A549 treated with ZK216348 at 1 μM for 4 hours (cell line): ENCODE data around the gene LRRFIP1. TPM values are rescaled to one million over a fixed set of nuclear protein-coding genes. Genes with fewer than 3 reads are reported as not detected.

ENCODE experiments used
- total RNA-seq: library from RNA; stranded (reverse); fragments of 200-300 nt; extraction: Qiagen RNA extraction; gene quantifications from 5 replicates; pipeline ENCODE4 v1.2.3, GENCODE V29; 2022; ENCODE audit warnings: low read depth

LRRFIP1 gene
- total RNA-seq: 68.9 to 107 TPM (median 96.3 TPM) in 5 replicates

GRCh38 chr2:237627441-237628246, at the start of gene LRRFIP1:
Gene LRRFIP1 (plus strand): TSS chr2:237627587. CDS start chr2:237627645, 58 bp downstream.

DNA sequence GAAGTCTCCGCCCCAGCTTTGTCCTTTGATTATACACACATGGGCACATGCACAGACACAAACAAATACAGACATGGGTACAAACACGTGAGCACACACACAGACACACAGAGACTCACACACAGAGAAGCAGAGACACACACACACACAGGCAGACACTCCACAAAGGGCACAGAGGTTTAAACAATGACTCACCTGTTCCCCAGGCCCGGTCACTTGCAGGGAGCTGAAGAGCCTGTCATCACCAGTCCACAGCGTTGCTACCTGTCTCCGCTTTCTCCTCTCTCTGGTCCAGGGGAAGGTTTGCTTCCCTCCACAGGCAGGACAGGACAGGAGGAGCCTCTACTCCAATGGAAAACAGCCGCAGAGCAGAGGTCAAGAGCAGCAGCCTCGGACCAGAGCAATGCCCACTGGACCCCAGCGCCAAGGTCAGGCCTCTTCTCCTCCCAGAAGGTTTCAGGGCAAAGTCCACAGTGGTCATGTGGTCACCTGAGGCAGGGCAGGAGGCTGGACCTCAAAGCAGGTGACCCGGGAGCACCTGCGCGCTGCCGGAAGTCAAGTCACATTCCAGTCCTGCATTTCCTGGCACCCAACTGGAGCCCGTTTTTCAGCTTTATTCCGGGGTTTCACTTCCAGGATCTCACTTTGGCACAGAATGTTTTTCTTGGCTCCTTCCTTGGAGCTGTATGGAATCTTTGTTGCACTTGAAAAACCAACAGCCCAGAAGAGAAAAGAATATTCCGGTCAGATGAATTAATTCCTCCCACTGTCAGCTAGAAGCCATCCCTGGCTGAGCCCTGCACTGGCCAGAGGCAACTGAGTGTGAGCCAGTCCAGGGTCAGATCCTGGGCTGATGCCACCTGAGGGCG, 36.9 kb upstream of the LRRFIP1 start, which contains the start of gene RAB17:
Gene RAB17 (minus strand): TSS at position 463 of the 869 bp plus-strand sequence. CDS start 4,580 bp downstream, outside the sequence.

GRCh38 chr2:237798236-237799059, 171.1 kb downstream of the LRRFIP1 start, which contains the start of gene RBM44:
Gene RBM44 (plus strand): TSS chr2:237798779. CDS start chr2:237813610, 14,831 bp downstream.

Other genes with a start within 250 kb of the LRRFIP1 start
- 0.12 to 0.24 TPM (median 0.15 TPM) in 5 replicates for gene COL6A3, start 213.4 kb upstream of the LRRFIP1 start, total RNA-seq
- 207 to 326 TPM (median 306 TPM) in 5 replicates for gene MLPH, start 140.3 kb upstream of the LRRFIP1 start, total RNA-seq
- not detected in 5 replicates for gene PRLH, start 61.0 kb upstream of the LRRFIP1 start, total RNA-seq
- gene RAB17, start 36.9 kb upstream of the LRRFIP1 start, total RNA-seq: 0.16 to 0.33 TPM (median 0.28 TPM) in 4 of 5 replicates, not detected in the other
- gene RBM44, start 171.2 kb downstream of the LRRFIP1 start, total RNA-seq: 0.13 to 0.66 TPM (median 0.29 TPM) in 5 replicates
- gene RAMP1, start 232.0 kb downstream of the LRRFIP1 start, total RNA-seq: not detected in 5 replicates